ENCODE measurements around the gene OPHN1.

DNA sequence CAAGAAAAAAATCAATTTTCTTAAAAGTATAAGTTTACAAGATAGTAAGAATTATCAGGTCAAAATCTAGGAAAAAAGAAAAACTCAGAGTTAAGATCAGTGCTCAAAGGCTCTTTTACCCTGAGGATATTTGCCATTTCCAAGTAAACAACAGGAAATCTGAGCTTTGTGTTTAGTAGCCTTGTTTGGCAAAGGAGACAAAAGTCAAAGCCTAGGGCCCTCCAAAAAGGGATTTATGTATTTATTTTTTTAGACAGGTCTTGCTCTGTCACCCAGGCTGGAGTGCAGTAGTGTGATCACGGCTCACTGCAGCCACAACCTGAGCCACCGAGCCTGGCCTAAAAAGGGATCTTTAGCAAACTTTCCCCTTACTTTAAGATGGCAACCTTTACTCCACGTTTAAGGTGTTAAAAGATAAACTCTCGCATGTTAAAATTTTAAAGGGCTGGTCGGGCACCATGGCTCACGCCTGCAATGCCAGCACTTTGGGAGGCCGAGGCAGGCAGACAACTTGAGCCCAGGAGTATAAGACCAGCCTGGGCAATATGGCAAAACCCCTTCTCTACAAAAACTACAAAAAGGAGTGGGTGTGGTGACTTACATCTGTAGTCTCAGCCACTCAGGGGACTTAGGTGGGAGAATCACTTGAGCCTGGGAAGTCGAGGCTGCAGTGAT is 21.3 kb upstream of the OPHN1 start:
- no peak for TF ChIP-seq POLR2A (IDR thresholded peaks at IDR 0.05)
- TF ChIP-seq, protein P1, sequence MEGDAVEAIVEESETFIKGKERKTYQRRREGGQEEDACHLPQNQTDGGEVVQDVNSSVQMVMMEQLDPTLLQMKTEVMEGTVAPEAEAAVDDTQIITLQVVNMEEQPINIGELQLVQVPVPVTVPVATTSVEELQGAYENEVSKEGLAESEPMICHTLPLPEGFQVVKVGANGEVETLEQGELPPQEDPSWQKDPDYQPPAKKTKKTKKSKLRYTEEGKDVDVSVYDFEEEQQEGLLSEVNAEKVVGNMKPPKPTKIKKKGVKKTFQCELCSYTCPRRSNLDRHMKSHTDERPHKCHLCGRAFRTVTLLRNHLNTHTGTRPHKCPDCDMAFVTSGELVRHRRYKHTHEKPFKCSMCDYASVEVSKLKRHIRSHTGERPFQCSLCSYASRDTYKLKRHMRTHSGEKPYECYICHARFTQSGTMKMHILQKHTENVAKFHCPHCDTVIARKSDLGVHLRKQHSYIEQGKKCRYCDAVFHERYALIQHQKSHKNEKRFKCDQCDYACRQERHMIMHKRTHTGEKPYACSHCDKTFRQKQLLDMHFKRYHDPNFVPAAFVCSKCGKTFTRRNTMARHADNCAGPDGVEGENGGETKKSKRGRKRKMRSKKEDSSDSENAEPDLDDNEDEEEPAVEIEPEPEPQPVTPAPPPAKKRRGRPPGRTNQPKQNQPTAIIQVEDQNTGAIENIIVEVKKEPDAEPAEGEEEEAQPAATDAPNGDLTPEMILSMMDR (IDR thresholded peaks at IDR 0.05), result no peak
